ENCODE measurements around the gene PNPT1.

PNPT1 gene

DNA sequence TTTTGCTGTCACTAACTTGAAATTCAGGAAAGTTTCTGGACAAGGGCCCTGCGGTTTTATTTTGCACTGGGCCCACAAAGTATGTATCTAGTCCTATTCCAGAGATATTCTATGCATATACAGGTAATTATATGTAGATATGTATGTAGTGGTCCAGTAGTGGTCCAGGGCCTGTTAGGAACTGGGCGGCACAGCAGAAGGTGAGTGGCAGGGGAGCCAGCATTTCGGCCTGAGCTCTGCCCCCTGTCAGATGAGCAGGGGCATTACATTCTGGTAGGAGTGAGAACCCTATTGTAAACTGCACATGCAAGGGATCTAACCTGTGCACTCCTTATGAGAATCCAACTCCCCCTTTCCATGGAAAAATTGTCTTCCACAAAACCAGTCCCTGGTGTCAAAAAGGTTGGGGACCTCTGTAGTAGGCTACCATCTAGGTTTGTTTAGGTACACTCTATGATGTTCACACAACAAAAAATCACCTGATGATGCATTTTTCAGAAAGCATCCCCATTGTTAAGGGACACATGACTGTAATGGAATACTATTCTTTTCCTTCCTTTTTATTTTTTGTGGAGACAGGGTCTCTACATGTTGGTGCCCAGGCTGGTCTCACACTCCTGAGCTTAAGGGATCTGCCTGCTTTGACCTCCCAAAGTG lies 73.4 kb downstream of the PNPT1 start:
- no peak overlapping the region; the same call in 1 of the 2 replicates for H3K4me3 ChIP-seq (ENCODE audit: low read depth, low read length)
- TF ChIP-seq, protein P1, sequence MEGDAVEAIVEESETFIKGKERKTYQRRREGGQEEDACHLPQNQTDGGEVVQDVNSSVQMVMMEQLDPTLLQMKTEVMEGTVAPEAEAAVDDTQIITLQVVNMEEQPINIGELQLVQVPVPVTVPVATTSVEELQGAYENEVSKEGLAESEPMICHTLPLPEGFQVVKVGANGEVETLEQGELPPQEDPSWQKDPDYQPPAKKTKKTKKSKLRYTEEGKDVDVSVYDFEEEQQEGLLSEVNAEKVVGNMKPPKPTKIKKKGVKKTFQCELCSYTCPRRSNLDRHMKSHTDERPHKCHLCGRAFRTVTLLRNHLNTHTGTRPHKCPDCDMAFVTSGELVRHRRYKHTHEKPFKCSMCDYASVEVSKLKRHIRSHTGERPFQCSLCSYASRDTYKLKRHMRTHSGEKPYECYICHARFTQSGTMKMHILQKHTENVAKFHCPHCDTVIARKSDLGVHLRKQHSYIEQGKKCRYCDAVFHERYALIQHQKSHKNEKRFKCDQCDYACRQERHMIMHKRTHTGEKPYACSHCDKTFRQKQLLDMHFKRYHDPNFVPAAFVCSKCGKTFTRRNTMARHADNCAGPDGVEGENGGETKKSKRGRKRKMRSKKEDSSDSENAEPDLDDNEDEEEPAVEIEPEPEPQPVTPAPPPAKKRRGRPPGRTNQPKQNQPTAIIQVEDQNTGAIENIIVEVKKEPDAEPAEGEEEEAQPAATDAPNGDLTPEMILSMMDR (IDR thresholded peaks at IDR 0.05; ENCODE audit: low read depth, low read length, missing control alignments), result peak; percentile 67
- no peak for DNase-seq (ENCODE audit: low read depth)

- TF ChIP-seq, protein P1 (IDR thresholded peaks at IDR 0.05; ENCODE audit: low read depth, low read length, missing control alignments), result no peak
- peak overlapping the region; percentile 98 for H3K4me3 ChIP-seq (ENCODE audit: low read depth, low read length)
- DNase-seq (ENCODE audit: low read depth), result peak; percentile 37
These were observed 75.2 kb downstream of the PNPT1 start for GRCh38 chr2:55618275-55619055.

DNA sequence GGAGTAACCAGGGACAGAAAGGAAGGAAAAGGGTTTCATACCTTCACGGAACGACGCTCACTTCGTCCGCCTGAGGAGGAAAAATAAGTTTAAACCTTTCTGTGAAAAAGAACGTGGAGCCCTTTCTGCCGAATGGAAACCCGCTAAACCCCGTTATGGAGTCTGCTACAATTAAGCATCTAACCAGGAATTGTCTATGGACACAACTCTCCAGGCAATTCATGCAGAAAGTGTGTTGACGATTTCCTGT lies 75.7 kb downstream of the PNPT1 start:
- peak overlapping the region; percentile 98 for H3K4me3 ChIP-seq (ENCODE audit: low read depth, low read length)
- DNase-seq (ENCODE audit: low read depth), result no peak
- TF ChIP-seq, protein P1 (IDR thresholded peaks at IDR 0.05; ENCODE audit: low read depth, low read length, missing control alignments), result no peak

- H3K4me3 ChIP-seq (ENCODE audit: low read depth, low read length), result peak within 1 kb of the TSS; percentile 98
- peak; percentile 98 for DNase-seq (ENCODE audit: low read depth)
- TF ChIP-seq, protein P1 (IDR thresholded peaks at IDR 0.05; ENCODE audit: low read depth, low read length, missing control alignments), result peak; percentile 27
These were observed 76.2 kb downstream of the PNPT1 start, which contains the start of gene PPP4R3B for GRCh38 chr2:55617175-55618024. PPP4R3B (minus strand) TSS chr2:55617622; CDS start chr2:55617285, 337 bp downstream.

DNA sequence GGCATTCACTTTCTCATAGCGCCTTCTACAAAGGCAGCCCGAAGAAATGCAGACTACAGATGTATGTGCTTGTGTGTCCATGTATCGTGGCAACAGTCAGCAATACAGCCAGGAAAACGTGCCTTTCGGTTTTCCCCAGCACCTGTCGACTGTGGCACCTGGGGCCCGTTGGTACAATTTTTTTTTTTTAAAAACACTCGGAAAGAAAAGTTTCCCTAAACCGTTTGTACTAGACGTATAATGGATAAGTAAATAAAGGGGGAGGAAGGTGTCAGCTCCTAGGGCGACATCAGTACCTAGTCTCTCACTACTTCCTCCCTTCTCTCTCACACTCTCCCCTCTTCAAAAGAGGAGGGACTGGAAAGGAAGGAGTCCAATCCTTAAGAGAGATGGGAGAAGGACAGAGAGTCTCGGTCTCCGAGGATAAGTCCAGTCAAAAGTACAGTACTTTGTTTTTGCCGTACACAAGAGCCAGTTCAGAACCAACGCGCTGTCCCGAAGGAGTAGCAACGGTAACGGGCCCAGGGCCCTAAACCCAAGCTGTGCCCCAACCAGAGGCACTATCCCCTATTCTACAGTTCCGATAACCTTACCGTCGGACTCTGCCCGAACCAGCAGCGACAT lies 77.0 kb downstream of the PNPT1 start:
- peak overlapping the region; percentile 98 for H3K4me3 ChIP-seq (ENCODE audit: low read depth, low read length)
- no peak for DNase-seq (ENCODE audit: low read depth)
- TF ChIP-seq, protein P1 (IDR thresholded peaks at IDR 0.05; ENCODE audit: low read depth, low read length, missing control alignments), result no peak

DNA sequence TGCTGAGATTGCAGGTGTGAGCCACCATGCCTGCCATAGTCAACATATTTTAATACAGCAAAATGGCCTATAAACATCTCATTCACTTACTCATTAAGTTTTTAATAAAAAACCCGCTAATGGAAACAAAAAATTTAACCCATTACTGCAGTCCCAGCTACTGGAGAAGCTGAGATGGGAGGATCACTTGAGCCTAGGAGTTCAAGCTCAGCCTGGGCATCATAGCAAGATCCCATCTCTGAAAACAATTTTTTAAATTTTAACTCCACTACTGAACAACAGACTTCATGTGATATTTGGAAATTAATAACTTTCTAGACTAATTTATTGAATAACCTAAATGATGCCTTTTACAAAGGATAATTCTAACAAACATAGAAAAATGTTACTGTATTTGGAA lies 81.6 kb downstream of the PNPT1 start:
- H3K4me3 ChIP-seq (ENCODE audit: low read depth, low read length), result no peak overlapping the region
- TF ChIP-seq, protein P1 (IDR thresholded peaks at IDR 0.05; ENCODE audit: low read depth, low read length, missing control alignments), result no peak
- DNase-seq (ENCODE audit: low read depth), result no peak
